RPMI7951 (cell line): ENCODE results near the gene CD59. TPM values are rescaled to one million over a fixed set of nuclear protein-coding genes. Genes with fewer than 3 reads are reported as not detected.
"Not testable (repeated sequence)": the region's sequence is repeated elsewhere in the genome, so short reads cannot be mapped to it uniquely, and the experiment has no call there.

ENCODE experiments used
- DNase-seq: peaks from one replicate; pipeline ENCODE4 v3.0.0-alpha.2; 2012; ENCODE audit warnings: low read depth
- total RNA-seq: library from RNA; depleted of rRNA; stranded (reverse); fragments of >200 nt; shearing (Covaris generic); gene quantifications from 2 replicates; pipeline ENCODE4 v1.2.3, GENCODE V29; 2014

Gene CD59
- total RNA-seq, 1 experiment from 2014 or later: 118 TPM

GRCh38 chr11:33694346-33695050 lies 41.7 kb downstream of the CD59 start:
- DNase-seq: no peak

- DNase-seq: no peak
Measured at GRCh38 chr11:33692541-33692940, 43.7 kb downstream of the CD59 start.

- peak; percentile 94 for DNase-seq
Measured at GRCh38 chr11:33692013-33692504, 44.2 kb downstream of the CD59 start.

- no peak for DNase-seq
Measured at GRCh38 chr11:33691066-33691864, 45.0 kb downstream of the CD59 start.

- DNase-seq: peak; percentile 95
Measured at GRCh38 chr11:33690290-33691065, 45.7 kb downstream of the CD59 start.

GRCh38 chr11:33689501-33689900 lies 46.7 kb downstream of the CD59 start:
- DNase-seq: no peak

GRCh38 chr11:33689085-33689484 lies 47.1 kb downstream of the CD59 start:
- peak; percentile 49 for DNase-seq

- DNase-seq: peak; percentile 68
Measured at GRCh38 chr11:33687733-33688479, 48.3 kb downstream of the CD59 start.

- peak; percentile 30 for DNase-seq
Measured at GRCh38 chr11:33685082-33685481, 51.1 kb downstream of the CD59 start.

GRCh38 chr11:33684003-33684706 lies 52.1 kb downstream of the CD59 start:
- DNase-seq: no peak

GRCh38 chr11:33682446-33682845 lies 53.8 kb downstream of the CD59 start:
- peak; percentile 87 for DNase-seq

GRCh38 chr11:33682019-33682418 lies 54.2 kb downstream of the CD59 start:
- no peak for DNase-seq

GRCh38 chr11:33678616-33679015 lies 57.6 kb downstream of the CD59 start:
- DNase-seq: not testable (repeated sequence)

GRCh38 chr11:33674035-33674814 lies 62.0 kb downstream of the CD59 start:
- DNase-seq: peak; percentile 73

- DNase-seq: no peak
Measured at GRCh38 chr11:33672273-33672672, 64.0 kb downstream of the CD59 start.

GRCh38 chr11:33670250-33671011 lies 65.8 kb downstream of the CD59 start:
- peak; percentile 91 for DNase-seq

- no peak for DNase-seq
Measured at GRCh38 chr11:33669598-33670249, 66.5 kb downstream of the CD59 start.

GRCh38 chr11:33668951-33669596 lies 67.1 kb downstream of the CD59 start:
- no peak for DNase-seq
